ENCODE data around the gene RUNDC1.

- TF ChIP-seq ZNF274 (IDR thresholded peaks at IDR 0.05; ENCODE audit: low read depth, low read length) (no peak), SUZ12 (IDR thresholded peaks at IDR 0.05; ENCODE audit: extremely low read depth, insufficient read depth, insufficient read length) (no peak), YY1 (IDR thresholded peaks at IDR 0.05; ENCODE audit: insufficient read depth, insufficient read length) (no peak)
Observed at GRCh38 chr17:43018932-43019331, 38.6 kb downstream of the RUNDC1 start.

All from NT2/D1 (cell line).